Mesenchymal stem cell (in vitro differentiated cells and primary cell): ENCODE results near the gene KIF13A.

Experiments
- DNase-seq: peaks from one replicate; pipeline ENCODE4 v3.0.0-alpha.2; 2013
- H2AFZ ChIP-seq: one replicate; pipeline ENCODE4 v1.6.1; 2013; ENCODE audit warnings: low read depth, mild to moderate bottlenecking, control low read depth, inconsistent platforms, low read length, moderate library complexity
- H2AK5ac ChIP-seq: 2 replicates; pipeline ENCODE4 v1.6.1; 2013; ENCODE audit warnings: low read length, moderate library complexity, mild to moderate bottlenecking, inconsistent platforms; ENCODE audit not compliant: severe bottlenecking
- H2BK120ac ChIP-seq: one replicate; pipeline ENCODE4 v1.6.1; 2013; ENCODE audit warnings: low read depth, mild to moderate bottlenecking, inconsistent platforms, low read length, moderate library complexity
- H2BK12ac ChIP-seq, 2 experiments: one replicate each; pipeline ENCODE4 v1.6.1; 2013; ENCODE audit warnings: inconsistent platforms in 2 of 2, low read length in 2 of 2, mild to moderate bottlenecking in 2 of 2, moderate library complexity in 2 of 2, control low read depth in 1 of 2
- H2BK15ac ChIP-seq: one replicate; pipeline ENCODE4 v1.6.1; 2013; ENCODE audit warnings: mild to moderate bottlenecking, low read depth, inconsistent platforms; ENCODE audit not compliant: poor library complexity, severe bottlenecking
- H2BK5ac ChIP-seq: 2 replicates; pipeline ENCODE4 v1.6.1; 2013; ENCODE audit warnings: low read depth, mild to moderate bottlenecking, low read length, control low read depth, inconsistent platforms; ENCODE audit not compliant: poor library complexity, severe bottlenecking
- H3K14ac ChIP-seq, 2 experiments: one replicate each; pipeline ENCODE4 v1.6.1; 2013; ENCODE audit warnings: inconsistent platforms in 2 of 2, low read length in 2 of 2, control low read depth in 1 of 2, mild to moderate bottlenecking in 1 of 2, moderate library complexity in 1 of 2
- H3K18ac ChIP-seq, 2 experiments: one replicate each; pipeline ENCODE4 v1.6.1; 2013; ENCODE audit warnings: inconsistent platforms in 2 of 2, low read length in 2 of 2, control low read depth in 1 of 2, low read depth in 1 of 2, mild to moderate bottlenecking in 1 of 2
- H3K23ac ChIP-seq, 2 experiments: one replicate each; pipeline ENCODE4 v1.6.1; 2013; ENCODE audit warnings: inconsistent platforms in 2 of 2, low read length in 2 of 2, mild to moderate bottlenecking in 2 of 2, moderate library complexity in 2 of 2, control low read depth in 1 of 2
- H3K27ac ChIP-seq: 2 replicates; pipeline ENCODE4 v1.5.1; 2013; ENCODE audit warnings: mild to moderate bottlenecking, moderate library complexity, low read length, control low read depth, inconsistent platforms; ENCODE audit not compliant: poor library complexity, severe bottlenecking
- H3K27me3 ChIP-seq, 2 experiments: 2 replicates each; pipeline versions ENCODE4 v1.6.1 to v1.7.0; 2013; ENCODE audit warnings: low read length in 2 of 2, mild to moderate bottlenecking in 2 of 2, moderate library complexity in 2 of 2, control low read depth in 1 of 2, inconsistent platforms in 1 of 2; ENCODE audit not compliant: control insufficient read depth in 1 of 2, insufficient read depth in 1 of 2
- H3K36me3 ChIP-seq, 2 experiments: 2 replicates each; pipeline versions ENCODE4 v1.6.1 to v1.7.0; 2013; ENCODE audit warnings: low read length in 2 of 2, control low read depth in 1 of 2, inconsistent platforms in 1 of 2, low read depth in 1 of 2, mild to moderate bottlenecking in 1 of 2; ENCODE audit not compliant: insufficient read depth in 2 of 2, control insufficient read depth in 1 of 2
- H3K4ac ChIP-seq, 2 experiments: one replicate each; pipeline ENCODE4 v1.6.1; 2013; ENCODE audit warnings: inconsistent platforms in 2 of 2, low read length in 2 of 2, mild to moderate bottlenecking in 2 of 2, moderate library complexity in 2 of 2, control low read depth in 1 of 2, low read depth in 1 of 2
- H3K4me1 ChIP-seq: 2 replicates; pipeline ENCODE4 v1.6.1; 2013; ENCODE audit warnings: low read depth, low read length, control low read depth; ENCODE audit not compliant: control insufficient read depth, insufficient read depth
- H3K4me2 ChIP-seq: 2 replicates; pipeline ENCODE4 v1.6.1; 2013; ENCODE audit warnings: low read length, mild to moderate bottlenecking, inconsistent platforms; ENCODE audit not compliant: poor library complexity, severe bottlenecking
- H3K4me3 ChIP-seq, 2 experiments: 2 replicates each; pipeline versions ENCODE4 v1.5.1 to v1.7.0; 2013; ENCODE audit warnings: low read length in 2 of 2, mild to moderate bottlenecking in 2 of 2, control low read depth in 1 of 2, low read depth in 1 of 2; ENCODE audit not compliant: insufficient read depth in 1 of 2
- H3K79me1 ChIP-seq: replicated peaks from 2 replicates; pipeline ENCODE4 v1.6.1; 2013; ENCODE audit warnings: mild to moderate bottlenecking, control low read depth, low read length, inconsistent platforms; ENCODE audit not compliant: poor library complexity, severe bottlenecking
- H3K9ac ChIP-seq: 2 replicates; pipeline ENCODE4 v1.7.0; 2013; ENCODE audit warnings: mild to moderate bottlenecking, low read length, moderate library complexity
- H3K9me3 ChIP-seq: 2 replicates; pipeline ENCODE4 v1.7.0; 2013; ENCODE audit warnings: mild to moderate bottlenecking, low read length; ENCODE audit not compliant: control insufficient read depth
- H4K8ac ChIP-seq: one replicate; pipeline ENCODE4 v1.6.1; 2013; ENCODE audit warnings: inconsistent platforms, mild to moderate bottlenecking, low read length, moderate library complexity
- H4K91ac ChIP-seq: one replicate; pipeline ENCODE4 v1.6.1; 2013; ENCODE audit warnings: mild to moderate bottlenecking, low read length, inconsistent platforms
- WGBS: methylation state at CpG from one replicate; pipeline ENCODE4 v1.1.7; 2013; ENCODE audit warnings: mixed read lengths; 5-methylcytosine and 5-hydroxymethylcytosine counted together

The KIF13A gene

DNA sequence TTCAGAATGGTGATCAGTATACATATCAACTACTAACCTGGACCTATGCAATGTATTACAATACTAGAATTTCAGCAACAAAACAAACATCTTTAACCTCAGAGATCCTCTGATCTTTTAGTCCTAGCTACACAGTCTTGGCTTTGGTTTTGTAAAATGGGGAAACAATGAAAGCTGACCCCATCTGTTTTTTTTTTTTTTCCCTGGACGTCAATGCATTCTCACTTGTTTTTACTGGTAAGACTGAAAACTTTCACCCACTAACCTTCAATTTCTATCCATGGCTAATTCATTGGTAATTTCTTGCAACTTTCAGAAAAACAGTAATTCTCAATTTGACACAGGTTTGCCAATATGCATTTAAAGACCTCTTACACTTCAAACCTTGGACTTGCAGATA, 3.0 kb downstream of the KIF13A start:
- WGBS, result 58% methylated on average over 1 of the region's 1 CpG
- Histone ChIP-seq H3K27ac (no peak overlapping the region), H3K23ac (no peak overlapping the region), H3K79me1 (peaks cover 12% of the 10 kb centered on the region), H3K4ac (no peak overlapping the region), H3K4me1 (peaks cover 5% of the 10 kb centered on the region), H3K4me3 (peak overlapping the region in 1 of 2 experiments; percentile 89), H2AK5ac (no peak overlapping the region), H3K9me3 (no peaks in the 10 kb centered on the region), H3K36me3 (peaks cover 0 to 19% of the 10 kb centered on the region in 2 experiments), H2BK5ac (no peak overlapping the region), H4K91ac (no peak overlapping the region), H2AFZ (no peak overlapping the region), H3K27me3 (no peaks in the 10 kb centered on the region), H4K8ac (no peak overlapping the region), H3K4me2 (no peak overlapping the region), H3K14ac (no peak overlapping the region), H3K9ac (peak overlapping the region; percentile 97), H2BK12ac (no peak overlapping the region), H2BK120ac (no peak overlapping the region), H2BK15ac (no peak overlapping the region), H3K18ac (no peak overlapping the region)
- no peak for DNase-seq

- Histone ChIP-seq H3K9me3 (no peaks in the 10 kb centered on the region), H4K8ac (no peak overlapping the region), H3K79me1 (peaks cover 12% of the 10 kb centered on the region), H3K23ac (no peak overlapping the region), H3K14ac (no peak overlapping the region), H3K27me3 (no peaks in the 10 kb centered on the region), H3K4ac (no peak overlapping the region), H3K36me3 (peaks cover 0 to 19% of the 10 kb centered on the region in 2 experiments), H2BK12ac (no peak overlapping the region), H2BK5ac (no peak overlapping the region), H3K9ac (peak overlapping the region; percentile 97), H4K91ac (no peak overlapping the region), H2BK120ac (no peak overlapping the region), H3K18ac (no peak overlapping the region), H2AFZ (no peak overlapping the region), H2AK5ac (no peak overlapping the region), H3K4me1 (peaks cover 5% of the 10 kb centered on the region), H3K4me2 (no peak overlapping the region), H2BK15ac (no peak overlapping the region), H3K27ac (no peak overlapping the region), H3K4me3 (peak overlapping the region in 1 of 2 experiments; percentile 89)
- no peak for DNase-seq
- 94% methylated on average over 2 of the region's 2 CpGs for WGBS
Measured at GRCh38 chr6:17983730-17984129, 3.7 kb downstream of the KIF13A start.

- Histone ChIP-seq H3K9ac (peak overlapping the region; percentile 60), H3K18ac (no peak overlapping the region), H2BK12ac (no peak overlapping the region), H3K4me2 (no peak overlapping the region), H2BK5ac (no peak overlapping the region), H3K4me3 (no peak overlapping the region), H3K9me3 (no peaks in the 10 kb centered on the region), H4K91ac (no peak overlapping the region), H3K27me3 (no peaks in the 10 kb centered on the region), H3K4ac (no peak overlapping the region), H3K79me1 (peaks cover 18% of the 10 kb centered on the region), H4K8ac (no peak overlapping the region), H2AK5ac (no peak overlapping the region), H2BK120ac (no peak overlapping the region), H3K27ac (no peak overlapping the region), H3K23ac (no peak overlapping the region), H3K14ac (no peak overlapping the region), H2AFZ (no peak overlapping the region), H3K36me3 (peaks cover 7 to 22% of the 10 kb centered on the region in 2 experiments), H3K4me1 (peaks cover 1% of the 10 kb centered on the region), H2BK15ac (no peak overlapping the region)
- over 99% methylated on average over 3 of the region's 4 CpGs for WGBS
- no peak for DNase-seq
Measured at GRCh38 chr6:17980329-17980728, 7.1 kb downstream of the KIF13A start.

- Histone ChIP-seq H2AFZ (no peak overlapping the region), H3K4me2 (no peak overlapping the region)
Measured at GRCh38 chr6:17979479-17979878, 8.0 kb downstream of the KIF13A start.

More at GRCh38 chr6:17979479-17979878, 8.0 kb downstream of the KIF13A start:
- Histone ChIP-seq H3K4me3 (no peak overlapping the region), H4K8ac (no peak overlapping the region), H3K23ac (no peak overlapping the region), H2BK5ac (no peak overlapping the region), H2BK12ac (no peak overlapping the region), H3K27me3 (no peaks in the 10 kb centered on the region), H3K27ac (no peak overlapping the region), H3K79me1 (peaks cover 24% of the 10 kb centered on the region), H2BK15ac (no peak overlapping the region), H3K36me3 (peaks cover 7 to 27% of the 10 kb centered on the region in 2 experiments), H2BK120ac (no peak overlapping the region), H3K4ac (no peak overlapping the region), H3K14ac (no peak overlapping the region), H3K18ac (no peak overlapping the region), H3K4me1 (peaks cover 1% of the 10 kb centered on the region), H3K9ac (no peak overlapping the region), H2AK5ac (no peak overlapping the region), H3K9me3 (no peaks in the 10 kb centered on the region), H4K91ac (no peak overlapping the region)
- no peak for DNase-seq
